NCI-H2081 treated with DMSO at 0.1 percent for 48 hours (cell line): ENCODE measurements around the gene PTPRE.

ENCODE experiments used
- DNase-seq: peaks from one replicate; lab custom pipeline; 2025; lab: John Stamatoyannopoulos, UW

PTPRE gene

DNA sequence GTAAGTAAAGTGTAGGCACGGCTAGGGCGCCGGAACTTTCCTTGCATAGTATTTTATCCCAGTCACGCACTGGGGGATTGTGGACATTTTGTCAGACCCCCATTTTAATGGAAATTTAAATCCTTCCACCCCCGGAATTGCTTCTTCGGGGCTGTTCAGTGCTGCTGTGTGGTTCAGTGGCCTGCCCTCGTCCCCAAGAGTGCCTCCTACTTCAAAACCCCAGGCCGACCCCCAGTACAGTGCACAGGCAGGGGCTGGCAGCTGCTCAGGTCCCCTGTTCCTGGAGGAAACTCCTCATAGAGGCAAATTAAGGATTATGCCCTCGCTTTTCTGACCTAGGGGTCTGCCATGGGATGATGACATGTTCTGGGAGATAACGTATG, 94.5 kb downstream of the PTPRE start:
- DNase-seq, result no peak

DNA sequence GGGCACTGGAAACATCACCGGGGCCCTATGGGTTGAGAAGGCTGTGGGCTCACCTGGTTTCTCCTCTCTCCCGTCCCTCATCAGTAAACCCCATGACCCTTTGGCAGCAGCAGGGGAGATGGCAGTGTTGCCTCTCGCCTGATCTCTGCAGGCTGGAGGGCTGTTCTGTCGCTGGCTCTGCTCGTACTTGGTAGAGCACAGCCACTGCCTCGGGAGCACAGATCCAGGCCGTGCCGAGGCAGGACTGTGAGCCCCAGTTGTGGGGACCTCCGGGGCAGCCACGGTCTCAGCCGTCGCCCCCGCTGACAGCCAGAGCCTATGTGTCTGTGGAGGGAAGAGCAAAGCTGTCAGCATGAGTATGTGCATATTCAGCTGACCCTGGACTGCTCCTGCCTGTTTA, 94.9 kb downstream of the PTPRE start:
- no peak for DNase-seq

DNA sequence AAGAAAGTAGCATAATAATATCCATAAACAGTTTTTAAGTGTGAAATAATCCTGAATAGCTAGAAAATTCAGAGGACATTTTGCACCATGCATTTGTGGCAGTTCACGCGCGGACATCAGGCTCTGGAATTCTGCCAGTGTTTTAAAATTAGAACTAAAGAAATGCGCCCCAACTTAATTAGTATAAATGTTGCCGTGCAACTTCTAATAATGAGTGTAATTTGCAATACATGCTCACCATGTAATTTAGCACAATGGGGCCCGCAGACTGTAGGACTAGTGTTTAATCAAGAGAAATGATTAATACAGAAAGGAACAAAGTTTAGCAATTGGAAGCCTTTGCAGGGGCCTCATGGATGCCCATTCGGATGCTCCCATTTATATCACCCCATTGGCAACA, 96.6 kb downstream of the PTPRE start:
- DNase-seq, result no peak

DNA sequence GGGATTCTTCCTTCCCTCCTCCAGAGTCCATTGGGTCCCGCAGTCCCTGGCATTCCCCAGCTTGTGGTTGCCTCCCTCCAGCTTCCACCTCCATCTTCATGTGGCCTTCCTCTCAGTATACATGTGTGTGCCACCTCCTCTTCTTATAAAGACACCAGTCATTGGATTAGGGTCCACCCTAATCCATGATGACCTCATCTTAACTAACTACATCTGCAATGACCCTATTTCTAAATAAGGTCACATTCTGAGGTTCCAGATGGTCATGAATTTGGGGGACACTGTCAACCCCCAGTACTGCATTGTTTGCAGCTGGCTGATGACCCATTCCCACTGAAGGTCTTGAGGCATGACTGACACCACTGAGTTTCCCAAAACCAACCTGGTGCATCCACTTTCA, 99.0 kb downstream of the PTPRE start:
- no peak for DNase-seq

DNA sequence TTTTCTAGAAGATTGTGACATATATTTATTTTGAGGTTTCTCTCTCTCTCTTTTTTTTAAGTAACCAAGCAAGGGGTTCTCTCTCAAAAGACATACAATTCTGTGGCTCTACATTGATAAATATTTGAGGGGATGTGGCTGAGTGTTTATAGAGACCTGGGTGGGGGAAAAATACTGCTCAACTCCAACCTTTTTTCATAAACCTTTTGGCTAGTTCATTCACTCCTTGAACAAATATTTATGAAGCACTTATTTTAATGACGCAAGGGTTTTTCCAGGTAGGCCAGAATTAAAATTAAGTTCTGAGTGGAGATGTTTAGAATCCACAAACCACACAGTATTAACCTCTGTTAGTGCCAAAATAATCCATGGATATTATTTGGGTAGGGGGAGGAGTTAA, 100.2 kb downstream of the PTPRE start:
- DNase-seq, result no peak

DNA sequence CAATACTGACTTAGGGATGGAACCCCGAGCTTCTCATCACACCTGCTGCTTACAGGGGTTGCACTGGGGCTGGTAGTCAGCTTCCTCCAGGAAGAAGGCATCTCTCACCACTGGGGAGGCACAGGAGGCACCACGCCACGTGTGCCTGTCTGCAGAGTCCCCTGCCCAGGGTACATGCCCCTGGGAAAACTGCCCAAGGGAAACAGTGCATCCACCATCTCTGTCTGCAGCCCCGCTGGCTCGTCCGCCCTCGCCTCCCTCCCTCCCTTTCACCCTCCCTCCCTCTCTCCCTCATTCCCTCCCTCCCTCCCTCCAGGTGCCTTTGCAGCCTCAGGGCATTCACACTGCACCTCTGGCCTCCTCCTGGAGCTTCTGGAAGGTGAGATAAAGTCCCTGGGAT, 101.1 kb downstream of the PTPRE start:
- no peak for DNase-seq

DNA sequence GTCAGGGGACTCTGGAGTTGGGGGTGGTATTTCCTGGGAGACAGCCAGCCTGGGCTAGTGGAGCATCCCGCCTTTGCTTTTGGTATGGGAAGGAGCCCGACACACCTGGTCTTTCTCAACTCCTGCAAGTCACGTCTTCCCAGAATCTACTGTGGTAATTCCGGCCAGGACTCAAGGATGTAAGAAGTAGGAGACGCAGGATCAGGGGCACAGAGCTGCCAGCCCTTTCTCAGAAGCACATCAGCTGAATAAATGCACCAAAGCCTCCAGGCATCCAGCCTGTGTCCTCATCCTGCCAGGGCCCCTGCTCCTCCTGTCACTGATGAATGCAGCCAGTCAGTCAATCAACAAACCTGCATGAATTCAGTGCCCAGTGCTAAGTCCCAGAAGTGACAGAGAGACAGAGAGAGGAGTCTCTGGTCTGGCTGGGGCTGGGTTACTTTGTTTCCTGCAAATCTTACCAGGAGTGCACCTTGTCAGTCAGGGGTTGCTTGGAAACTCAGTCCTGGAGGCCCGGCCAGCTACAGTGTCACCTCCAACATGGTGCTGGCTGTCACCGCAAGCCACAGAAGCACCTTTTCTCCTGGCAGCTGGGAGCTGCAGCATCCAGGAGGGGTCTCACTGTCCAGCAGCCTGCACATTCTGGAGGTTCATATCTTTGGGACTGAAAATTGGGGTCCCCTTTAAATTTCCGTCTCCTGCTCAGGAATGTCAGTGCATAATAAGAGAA, 101.8 kb downstream of the PTPRE start:
- no peak for DNase-seq

DNA sequence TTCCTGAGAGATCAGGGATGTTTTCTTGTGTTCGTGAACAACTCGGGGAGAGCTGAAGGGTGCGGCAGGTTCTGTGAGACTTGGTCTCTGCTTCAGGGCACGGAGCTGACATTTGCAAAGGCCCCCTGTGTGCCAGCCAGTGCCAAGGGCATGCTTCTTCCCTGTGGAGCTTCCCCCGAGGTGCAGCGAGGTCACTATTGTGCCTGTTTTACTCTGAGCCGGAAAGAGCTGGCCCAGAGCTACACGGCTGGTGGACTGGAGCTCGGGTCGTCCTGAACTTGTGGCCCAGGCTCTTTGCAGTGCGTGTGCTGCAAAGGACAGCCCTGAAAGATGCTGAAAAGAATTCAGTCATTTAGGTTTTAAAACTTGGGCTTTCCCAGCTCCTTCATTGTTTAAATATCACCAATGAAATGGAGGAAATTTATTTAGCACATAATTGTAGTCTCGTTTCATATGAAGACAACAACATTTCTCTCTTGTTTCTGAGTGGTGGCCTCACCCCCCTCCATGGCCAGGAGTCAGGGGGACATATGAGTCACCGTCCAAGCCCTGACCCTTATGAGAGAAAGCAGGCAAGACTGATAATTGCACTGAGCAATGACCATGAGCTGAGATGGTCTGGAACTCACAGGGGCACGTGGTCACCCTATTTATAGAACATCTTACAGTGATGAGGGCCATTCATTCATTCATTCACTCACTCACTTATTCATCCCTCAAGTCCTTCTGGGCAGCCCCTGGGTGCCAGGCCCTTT, 102.6 kb downstream of the PTPRE start:
- no peak for DNase-seq

DNA sequence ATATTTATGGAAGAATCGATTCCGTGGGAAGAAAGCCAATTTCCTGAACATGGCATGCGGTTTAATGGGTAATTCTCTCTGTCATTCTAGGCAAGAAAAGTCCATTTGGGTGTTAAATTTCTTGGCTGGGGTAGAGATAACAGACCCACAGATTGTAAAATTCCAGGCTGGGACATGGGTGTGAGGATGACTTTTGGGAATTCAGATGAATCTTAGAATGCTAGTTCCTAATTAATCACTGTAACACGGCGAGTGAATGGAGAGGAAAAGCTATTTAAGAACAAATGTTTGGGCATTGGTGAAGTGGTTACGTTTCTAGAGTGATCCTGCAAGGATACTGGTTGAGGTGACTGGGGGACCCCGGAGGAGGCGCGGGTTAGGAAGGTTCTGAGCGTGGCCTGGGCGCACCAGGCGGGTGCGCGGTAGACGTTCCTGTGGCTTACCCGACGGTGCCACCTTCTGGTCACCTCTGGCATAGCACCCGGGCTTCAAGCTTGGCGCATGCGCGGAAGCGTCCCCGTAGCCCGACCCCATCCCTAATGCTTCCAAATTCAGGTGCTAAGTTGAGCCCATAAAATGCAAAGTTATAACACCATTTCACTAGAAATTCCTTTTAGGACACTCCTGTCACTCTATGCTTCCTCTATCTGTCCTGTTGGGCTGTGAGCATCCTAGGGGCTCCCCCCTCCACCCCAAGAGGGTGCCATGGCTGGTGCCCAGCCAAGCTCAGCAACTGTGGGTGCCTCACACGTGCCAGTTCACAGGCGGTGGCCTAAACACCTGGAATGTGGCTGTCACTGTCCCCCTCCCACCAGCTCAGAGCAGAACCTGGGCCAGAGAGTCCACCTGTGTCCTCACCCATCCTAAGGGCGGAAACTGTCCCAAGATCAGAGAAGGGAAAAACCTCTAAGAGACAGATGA, 104.4 kb downstream of the PTPRE start:
- DNase-seq, result no peak

DNA sequence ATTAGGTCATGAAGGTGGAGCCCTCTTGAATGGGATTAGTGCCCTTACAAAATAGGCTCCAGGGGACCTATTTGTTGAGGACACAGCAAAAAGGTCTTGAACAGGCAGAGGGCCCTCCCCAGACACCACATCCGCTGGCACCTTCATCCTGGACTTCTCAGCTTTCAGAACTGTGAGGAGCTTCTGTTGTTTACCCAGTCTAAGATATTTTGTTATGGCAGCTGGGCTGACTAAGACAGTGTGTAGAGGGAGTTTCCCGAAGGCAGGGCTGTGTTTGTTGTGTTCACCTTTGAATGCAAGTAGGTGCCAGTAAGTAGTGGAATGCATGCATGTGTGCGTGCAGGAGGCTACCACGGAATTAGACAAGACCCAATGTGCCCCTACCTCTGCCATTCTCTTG, 106.7 kb downstream of the PTPRE start:
- no peak for DNase-seq

DNA sequence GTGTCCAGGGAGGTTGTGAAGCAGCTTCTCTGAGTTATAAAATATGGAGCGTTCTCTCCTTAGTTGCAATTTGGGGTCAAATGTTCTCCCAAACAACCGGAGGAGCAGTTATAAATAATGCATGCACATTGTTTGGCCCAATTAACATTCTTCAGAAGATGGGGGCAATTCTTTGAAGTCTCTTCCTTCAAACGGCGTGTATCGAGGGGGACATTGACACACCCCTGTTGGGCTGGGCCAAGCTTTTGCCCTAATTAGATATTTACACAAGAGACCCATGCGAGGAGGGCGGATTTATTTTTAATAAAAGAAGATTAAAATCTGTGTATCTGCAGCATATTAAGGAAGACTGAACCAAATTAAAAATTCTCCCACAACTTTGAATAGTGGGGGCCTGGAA, 107.3 kb downstream of the PTPRE start:
- DNase-seq, result no peak

DNA sequence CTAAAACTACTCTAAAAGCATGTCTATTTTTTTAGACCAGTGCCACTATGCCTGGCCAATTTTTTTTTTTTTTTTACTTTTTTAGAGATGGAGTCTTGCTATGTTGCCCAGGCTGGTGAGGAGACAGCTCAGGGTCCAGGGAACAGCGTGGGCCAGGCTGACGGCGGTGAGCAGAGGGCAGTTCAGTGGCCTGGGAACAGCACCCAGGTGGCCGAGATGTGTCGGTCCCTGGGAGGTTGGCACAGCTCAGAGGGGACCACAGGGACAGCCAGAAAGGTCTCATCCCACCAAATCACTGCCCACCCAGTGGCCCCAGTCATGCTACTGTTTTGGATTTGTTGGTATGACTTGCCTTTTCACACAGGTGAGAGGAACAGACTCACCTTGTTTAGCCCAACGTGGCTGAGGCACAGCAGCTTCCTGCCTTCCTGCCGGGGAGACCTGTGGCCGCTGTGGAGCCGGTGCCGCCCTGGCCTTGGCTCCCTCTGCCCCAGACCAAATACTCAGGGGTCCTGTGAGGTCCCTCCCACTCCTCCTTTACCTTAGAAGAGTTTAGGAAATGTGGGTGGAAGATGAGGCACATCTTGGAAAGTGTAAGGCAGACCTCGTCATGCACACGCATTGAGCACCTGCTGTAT, 109.6 kb downstream of the PTPRE start:
- DNase-seq, result no peak

DNA sequence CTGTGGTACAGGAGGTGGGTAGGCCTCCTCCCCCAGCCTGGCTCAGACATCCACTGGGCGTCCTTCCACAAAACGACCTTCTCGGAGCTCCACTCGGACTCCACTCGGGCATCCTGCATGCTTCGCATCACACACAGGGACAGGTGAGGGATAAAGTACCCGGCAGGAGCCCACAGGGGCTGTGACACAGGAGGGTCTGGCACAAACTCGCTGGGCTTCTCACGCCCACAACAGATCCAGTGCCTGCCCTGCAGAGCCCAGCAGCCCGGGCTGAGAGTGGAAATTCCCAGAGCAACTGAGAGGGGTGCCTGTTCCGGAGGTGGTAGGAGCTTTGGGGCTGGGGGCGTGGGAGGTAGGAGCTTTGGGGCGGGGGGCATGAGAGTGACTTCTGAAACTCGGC, 110.9 kb downstream of the PTPRE start:
- DNase-seq, result no peak

DNA sequence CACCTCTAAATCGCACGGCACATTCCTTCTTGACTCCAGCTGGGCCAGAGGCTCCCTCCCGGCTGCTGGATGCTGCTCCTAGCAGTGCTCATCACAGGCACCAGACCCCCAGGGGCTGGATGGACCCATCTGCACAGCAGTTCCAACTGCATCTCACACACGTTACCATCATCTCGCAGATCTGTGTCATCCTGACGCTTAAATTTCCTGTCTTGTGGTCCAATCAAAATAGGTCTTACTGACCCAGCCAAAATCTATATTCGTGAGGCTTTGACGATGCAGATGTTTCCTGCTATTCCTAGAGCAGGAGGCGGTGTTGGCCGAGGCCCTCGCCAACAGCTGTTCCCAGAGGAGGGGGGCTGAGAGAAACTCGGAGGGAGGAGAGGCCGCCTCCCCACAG, 111.3 kb downstream of the PTPRE start:
- no peak for DNase-seq

DNA sequence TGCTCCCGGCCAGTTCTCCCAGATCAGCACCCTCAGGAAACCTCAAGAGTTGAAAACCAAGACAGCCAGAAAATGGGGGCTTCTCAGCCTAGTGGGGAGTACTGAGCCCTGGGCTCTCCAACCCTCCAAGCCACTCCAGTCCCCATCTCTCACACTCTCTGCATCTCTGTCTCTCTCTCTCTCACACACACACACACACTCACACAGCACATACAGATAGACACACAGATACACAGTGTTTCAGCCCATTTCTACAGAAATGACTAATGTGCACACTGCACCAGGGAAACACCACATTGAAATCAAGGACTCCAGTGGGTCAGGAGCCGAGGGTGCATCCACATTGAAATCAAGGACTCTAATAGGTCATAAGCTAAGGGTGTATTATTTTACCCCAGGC, 111.8 kb downstream of the PTPRE start:
- no peak for DNase-seq

DNA sequence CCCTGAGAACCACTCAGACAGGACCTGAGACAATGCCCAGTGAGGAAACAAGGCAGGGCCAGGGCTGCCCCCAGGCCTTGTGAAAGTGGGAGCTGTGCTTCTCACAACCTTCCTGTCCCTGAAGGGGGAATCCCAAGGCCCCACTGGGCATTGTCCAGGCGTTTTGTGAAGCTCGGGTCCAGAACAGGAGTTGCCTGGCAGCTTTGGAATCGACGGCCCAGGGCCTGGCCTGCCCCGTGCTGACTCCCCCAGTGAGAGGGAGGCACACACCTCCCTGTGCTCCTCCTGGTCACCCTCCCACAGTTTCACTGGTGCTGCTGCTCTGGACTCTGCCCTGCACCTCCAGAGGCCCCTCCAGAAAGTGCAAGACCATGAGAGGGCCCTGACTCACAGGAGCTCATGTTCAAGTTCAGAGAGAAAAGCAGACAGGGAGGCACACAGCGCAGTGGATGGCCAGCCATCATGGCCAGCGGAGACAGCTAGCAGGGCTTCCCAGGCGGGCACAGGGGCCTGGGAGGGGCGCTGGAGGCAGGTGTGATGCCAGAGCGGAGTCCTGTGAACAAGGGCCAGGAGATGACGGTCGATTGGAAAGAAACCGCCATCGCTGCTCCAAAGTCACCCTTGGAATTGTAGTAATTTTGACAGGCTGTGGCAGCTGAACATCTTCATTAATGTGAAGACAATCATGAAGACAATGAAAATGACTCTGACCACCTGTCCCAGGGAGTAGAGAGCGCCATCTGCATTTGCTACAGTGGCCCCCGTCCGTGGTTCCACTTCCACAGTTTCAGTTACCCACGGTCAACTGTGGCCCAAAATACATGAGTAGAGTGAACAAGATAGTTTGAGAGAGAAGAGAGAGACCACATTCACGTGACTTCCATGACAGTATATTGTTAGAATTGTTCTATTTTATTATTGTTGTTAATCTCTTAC, 115.6 kb downstream of the PTPRE start:
- no peak for DNase-seq

DNA sequence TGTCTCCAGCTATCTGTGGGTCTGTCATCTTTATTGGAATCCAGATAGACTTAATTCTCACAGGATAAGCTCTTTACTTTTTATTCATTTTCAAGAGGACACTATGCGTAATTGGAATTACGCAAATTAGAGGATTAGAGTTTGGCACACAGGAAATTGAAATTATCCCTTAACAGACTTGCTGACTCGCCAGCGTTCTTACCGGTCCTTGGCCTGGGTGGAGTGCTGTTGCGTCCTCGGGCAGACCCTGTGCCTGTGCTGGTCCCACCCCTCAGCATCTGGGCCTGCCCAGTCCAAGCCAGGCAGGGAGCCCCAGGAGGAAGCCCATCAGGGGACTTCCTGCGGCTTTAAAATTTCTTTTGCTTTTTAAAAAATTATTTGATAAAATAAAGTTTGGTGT, 117.5 kb downstream of the PTPRE start:
- no peak for DNase-seq

DNA sequence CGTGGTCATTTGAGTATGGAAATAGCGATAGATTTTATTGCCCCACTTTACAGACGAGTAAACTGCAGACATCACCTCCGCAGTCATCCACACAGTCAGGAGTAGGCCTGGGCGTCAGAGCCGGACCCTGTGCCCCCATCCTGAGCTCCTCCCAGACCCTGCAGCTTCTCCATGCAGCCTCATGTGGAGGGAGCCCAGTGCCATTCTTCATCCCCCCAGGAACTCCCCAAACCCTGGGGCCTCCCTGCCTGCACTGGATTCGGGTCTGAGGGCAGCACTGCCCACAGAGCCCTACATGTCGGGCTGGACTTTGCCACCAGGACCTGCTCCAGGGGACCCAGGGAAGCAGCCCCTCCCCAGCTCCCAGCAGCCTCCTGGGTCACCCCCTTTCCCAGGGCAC, 118.5 kb downstream of the PTPRE start:
- DNase-seq, result no peak

DNA sequence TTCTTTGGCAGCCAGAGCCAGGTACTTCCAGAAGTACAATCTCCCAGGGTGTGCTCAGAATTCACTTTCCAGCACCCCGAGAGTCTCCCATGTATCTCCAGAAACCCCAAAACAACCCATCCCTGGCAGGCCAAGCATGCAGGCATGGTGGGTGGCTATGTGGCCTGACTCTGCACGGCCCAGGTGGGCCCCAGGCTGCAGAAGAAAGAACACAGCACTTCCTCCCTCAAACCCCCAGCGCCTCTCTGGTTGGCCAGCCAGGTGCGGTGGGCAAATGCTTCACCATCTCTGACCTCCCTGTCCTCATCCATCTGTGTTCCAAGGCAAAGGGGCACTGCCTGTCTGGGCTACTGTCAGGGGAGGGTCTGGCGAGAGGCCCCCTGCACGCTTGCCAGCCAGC, 119.0 kb downstream of the PTPRE start:
- no peak for DNase-seq

DNA sequence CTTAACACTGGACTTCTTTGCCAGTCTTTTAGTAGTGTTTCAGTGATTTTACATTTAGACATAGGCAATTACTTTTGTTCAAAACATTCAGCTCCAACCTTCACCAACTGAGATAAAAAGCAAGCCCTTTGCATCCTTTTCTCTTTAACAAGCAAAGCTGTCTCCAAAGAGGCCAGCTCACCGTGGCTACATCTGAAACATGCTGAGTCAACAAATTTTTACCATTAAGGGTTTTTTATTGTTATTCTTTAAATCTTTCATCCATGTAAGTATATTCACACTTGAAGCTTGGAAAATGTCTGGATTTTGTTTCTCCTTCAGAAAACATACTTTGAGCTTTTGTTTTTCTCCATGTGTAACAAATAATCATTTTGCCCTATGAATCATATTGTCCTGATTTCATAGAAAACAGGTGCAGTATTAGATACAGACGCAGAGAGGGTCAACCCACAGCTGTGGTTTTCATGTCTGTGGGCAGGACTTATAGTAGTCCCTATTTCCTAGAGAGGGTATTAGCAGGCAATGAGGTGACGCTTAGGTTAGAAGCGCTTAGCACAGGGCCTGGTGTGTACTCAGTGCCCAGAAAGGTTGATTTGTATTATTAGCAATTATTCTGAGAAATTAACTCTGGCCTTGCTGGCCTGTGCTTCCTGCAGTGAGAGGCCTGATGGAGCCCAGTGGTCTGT, 119.9 kb downstream of the PTPRE start:
- no peak for DNase-seq

DNA sequence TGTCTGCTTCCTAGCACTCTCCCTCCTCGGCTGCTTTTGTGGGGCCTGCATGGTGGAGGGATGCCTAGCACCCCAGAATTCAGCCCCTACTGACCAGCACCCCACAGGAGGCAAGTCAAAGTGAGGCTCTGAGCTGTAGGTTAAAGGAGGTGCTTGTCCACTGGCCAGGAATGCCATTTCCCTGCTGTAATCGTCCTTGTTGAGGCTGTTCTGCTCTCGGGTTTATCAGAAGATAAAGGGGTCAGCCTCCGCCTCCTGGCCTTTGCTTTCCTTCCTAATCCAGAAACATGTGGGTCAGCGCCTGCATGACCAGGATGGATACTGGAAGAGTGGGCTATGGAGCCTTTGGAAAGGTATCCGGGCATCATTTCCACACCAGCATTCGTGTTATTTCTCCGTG, 120.4 kb downstream of the PTPRE start:
- DNase-seq, result no peak
